HG02763 (cell line): ENCODE measurements around the gene TTC14.

ENCODE experiments used
- ATAC-seq: cut with Tn5 transposase; IDR thresholded peaks from one replicate; pipeline ENCODE4 v1.9.1; 2021; ENCODE audit warnings: mild to moderate bottlenecking, moderate library complexity; ENCODE audit not compliant: unreplicated experiment

The TTC14 gene

DNA sequence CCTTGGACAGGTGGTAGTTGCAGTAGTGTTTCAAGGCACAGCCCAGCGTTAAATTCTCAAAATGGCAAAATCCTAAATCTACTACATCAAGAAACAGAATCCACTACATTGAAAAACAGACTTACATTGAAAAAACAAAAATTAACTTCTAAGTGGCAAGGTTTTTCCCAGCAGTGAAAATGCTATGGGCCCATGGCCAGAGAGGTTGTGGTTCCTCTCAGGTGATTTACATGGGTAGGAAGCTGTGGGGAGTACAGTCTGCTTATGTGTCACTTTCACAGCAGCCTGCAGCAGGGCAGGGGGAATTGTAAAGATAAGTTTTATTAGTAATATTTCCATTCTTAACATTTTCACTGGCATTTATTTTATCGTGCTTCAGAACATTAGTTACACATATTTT lies 24.9 kb downstream of the TTC14 start:
- ATAC-seq, result peak; percentile 98

DNA sequence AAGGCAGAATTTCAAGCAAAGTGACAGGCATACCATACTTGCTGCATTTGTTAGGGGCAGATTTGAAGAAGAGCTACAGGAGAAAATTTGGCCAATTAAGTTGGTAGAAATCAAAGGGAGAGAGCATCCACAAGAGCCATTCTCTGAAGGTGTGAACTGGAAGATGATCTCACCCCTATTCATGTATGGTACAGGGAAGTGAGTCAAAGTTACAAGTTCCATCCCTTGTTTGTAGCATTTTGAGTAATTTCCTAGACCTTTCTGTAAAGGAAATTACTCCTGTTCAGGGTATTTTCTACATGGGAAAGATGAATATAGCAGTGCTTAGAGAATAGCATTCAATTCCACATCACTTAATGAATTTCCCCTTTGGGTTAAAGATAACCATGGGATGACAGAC lies 28.4 kb downstream of the TTC14 start:
- no peak for ATAC-seq

DNA sequence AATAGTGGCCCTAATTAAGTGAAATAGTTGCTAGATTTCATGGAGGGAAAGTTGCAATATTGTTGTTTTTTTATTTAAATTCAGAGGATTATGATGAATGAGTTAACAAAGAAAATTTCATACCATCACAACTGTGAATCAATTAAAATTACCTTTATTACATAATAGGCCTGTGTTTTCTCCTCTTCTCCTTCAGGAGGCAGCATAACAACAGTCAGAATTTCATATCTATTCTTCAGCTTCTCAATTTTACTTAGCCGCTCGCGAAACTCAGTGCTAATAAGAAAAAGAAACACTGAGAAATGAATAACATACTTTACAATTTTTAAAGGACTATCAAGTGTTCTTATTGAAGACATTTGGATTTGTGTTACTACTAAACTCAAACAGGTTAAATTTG lies 29.4 kb downstream of the TTC14 start:
- no peak for ATAC-seq

DNA sequence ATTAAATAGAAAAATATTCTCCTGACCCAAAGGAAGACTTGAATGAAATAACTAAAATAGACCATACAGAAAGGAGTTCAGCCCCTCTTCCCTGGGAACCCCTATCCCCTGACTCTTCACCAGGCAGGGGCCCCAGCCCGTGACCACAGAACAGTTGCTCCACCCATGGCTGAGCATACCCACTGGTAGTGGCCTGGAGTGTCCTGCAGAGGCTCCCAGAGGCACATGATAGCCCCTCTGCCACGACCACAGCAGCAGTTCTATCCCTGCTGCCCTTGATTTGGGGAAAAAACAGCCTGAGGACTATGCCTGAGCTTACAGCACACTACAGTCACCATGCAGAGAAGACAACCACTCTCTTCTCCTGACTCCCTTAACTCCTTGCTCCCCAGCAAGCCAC lies 31.8 kb downstream of the TTC14 start:
- ATAC-seq, result no peak

DNA sequence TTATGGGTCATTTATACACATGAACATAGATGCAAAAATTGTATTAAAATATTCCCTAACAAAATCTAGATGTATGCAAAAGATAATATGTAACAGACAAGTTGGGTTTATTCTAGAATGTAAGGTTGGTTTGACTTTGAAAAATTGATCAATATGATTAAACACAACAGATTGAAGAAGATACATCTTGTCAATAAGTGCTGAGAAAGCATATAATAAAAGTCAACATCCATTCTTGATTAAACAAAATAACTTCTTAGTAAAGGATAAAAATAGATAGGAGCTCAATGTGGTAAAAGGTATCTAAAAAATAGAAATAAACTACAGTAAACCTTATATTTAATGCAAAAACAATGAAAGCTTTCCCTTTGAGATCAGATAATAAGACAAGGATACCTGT lies 39.0 kb downstream of the TTC14 start:
- no peak for ATAC-seq

DNA sequence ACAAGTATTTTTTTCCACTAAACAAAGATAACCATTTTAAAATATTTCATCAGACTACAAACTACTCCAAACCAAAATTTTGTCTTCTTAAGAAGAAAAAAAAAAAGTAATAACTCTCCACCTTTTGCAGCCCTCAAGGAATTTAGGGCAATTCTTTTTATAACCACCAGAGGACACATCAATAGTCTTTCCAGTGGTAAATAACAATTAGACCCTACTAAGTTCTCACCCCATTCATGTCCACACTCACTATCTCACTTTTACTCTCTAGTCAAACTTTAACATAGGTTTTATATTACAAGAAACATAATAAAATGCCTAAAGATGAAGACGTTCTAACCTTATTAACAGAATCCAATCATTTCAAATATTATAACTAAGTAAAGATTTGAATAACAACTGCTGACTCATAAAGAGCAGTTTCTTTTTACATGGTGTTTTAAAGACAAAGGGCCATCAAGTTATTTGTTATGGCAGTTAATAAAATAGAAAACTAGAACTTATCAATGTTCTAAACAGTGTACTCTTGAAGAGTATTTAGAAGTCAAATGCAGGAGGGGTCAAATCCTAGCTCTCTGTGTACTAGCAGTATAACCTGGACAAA lies 44.3 kb downstream of the TTC14 start:
- no peak for ATAC-seq

DNA sequence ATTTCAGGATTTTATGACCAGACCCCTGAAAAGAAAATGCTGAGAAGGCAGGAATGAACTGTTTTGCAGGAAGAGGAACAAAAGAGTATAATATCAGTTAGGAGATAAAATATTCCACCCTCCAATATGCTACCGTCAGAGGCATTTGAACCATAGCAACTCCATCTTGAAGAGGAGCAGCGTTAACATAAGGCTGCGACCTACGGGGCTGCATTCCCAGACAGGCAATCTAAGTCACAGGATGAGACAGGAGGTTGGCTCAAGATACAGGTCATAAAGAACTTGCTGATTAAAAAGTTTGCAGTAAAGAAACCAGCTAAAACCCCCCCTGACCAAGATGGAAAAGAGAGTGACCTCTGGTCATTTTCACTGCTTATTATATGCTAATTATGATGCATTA lies 54.4 kb downstream of the TTC14 start:
- no peak for ATAC-seq

DNA sequence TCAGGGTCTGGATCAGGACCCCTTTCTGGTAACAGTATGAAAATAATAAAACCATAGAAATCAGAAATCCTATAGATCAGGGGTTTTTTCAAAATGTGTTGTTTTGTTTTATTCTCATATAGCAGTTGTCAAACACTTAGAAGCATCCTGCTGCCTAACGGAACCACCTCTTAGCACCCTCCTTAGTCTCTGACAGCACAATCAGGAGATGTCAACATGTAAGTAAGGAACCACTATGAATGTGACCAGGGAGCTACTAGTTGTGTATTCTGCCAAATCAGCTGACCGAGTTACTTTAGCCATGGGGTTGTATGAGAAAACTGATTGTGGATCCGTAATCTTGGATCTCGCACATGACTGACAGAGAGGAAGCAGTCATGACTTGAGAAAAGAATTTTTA lies 55.1 kb downstream of the TTC14 start:
- no peak for ATAC-seq
